GM21390 (cell line): ENCODE data around the gene PYCARD.

Experiments used
- ATAC-seq: cut with Tn5 transposase; IDR thresholded peaks from one replicate; pipeline ENCODE4 v1.9.1; 2021; ENCODE audit not compliant: unreplicated experiment

PYCARD gene

GRCh38 chr16:31167315-31167714, 35.2 kb downstream of the PYCARD start:
- no peak for ATAC-seq

DNA sequence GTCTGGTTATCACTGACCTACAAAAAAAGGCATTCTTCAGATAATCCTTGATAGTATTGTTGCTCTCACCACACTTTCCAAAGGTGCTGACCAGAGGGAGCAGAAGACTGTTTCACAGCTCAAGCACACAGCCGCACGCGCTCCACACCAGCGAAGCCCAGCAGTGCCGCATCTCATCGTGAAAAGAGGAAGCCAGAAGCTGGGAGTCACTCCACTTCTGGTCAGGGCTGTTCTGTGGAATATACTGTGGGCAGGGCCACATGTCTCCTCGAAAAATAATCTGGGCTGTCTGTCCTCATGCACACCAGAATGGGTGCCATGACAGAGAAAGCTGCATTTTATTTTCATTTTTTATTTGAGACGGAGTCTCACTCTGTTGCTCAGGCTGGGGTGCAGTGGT, 45.4 kb downstream of the PYCARD start:
- no peak for ATAC-seq
